DOHH2 (cell line): ENCODE results near the gene ESCO1.

ENCODE experiments used
- EZH2phosphoT487 ChIP-seq: fragments of 200-600 bp; sonication (generic); IDR thresholded peaks from 2 replicates; pipeline ENCODE4 v1.6.1; 2017; ENCODE audit warnings: borderline replicate concordance, mild to moderate bottlenecking, antibody characterized with exemption, low read length, moderate library complexity, mixed read lengths
- TF ChIP-seq, protein P1 (sequence below): fragments of 200-600 bp; sonication (generic); IDR thresholded peaks from one replicate; pipeline ENCODE4 v1.5.1; 2014; ENCODE audit warnings: antibody characterized with exemption, mild to moderate bottlenecking, low read depth, low read length; ENCODE audit not compliant: poor library complexity, severe bottlenecking

GRCh38 chr18:21507913-21508701, 92.4 kb downstream of the ESCO1 start:
- TF ChIP-seq, protein P1, sequence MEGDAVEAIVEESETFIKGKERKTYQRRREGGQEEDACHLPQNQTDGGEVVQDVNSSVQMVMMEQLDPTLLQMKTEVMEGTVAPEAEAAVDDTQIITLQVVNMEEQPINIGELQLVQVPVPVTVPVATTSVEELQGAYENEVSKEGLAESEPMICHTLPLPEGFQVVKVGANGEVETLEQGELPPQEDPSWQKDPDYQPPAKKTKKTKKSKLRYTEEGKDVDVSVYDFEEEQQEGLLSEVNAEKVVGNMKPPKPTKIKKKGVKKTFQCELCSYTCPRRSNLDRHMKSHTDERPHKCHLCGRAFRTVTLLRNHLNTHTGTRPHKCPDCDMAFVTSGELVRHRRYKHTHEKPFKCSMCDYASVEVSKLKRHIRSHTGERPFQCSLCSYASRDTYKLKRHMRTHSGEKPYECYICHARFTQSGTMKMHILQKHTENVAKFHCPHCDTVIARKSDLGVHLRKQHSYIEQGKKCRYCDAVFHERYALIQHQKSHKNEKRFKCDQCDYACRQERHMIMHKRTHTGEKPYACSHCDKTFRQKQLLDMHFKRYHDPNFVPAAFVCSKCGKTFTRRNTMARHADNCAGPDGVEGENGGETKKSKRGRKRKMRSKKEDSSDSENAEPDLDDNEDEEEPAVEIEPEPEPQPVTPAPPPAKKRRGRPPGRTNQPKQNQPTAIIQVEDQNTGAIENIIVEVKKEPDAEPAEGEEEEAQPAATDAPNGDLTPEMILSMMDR, result no peak
- no peak for TF ChIP-seq EZH2phosphoT487
